ENCODE results near the gene AEBP1.
A peak's percentile ranks its signal among the peaks of the same experiment; 100 is the strongest.

Gene AEBP1

DNA sequence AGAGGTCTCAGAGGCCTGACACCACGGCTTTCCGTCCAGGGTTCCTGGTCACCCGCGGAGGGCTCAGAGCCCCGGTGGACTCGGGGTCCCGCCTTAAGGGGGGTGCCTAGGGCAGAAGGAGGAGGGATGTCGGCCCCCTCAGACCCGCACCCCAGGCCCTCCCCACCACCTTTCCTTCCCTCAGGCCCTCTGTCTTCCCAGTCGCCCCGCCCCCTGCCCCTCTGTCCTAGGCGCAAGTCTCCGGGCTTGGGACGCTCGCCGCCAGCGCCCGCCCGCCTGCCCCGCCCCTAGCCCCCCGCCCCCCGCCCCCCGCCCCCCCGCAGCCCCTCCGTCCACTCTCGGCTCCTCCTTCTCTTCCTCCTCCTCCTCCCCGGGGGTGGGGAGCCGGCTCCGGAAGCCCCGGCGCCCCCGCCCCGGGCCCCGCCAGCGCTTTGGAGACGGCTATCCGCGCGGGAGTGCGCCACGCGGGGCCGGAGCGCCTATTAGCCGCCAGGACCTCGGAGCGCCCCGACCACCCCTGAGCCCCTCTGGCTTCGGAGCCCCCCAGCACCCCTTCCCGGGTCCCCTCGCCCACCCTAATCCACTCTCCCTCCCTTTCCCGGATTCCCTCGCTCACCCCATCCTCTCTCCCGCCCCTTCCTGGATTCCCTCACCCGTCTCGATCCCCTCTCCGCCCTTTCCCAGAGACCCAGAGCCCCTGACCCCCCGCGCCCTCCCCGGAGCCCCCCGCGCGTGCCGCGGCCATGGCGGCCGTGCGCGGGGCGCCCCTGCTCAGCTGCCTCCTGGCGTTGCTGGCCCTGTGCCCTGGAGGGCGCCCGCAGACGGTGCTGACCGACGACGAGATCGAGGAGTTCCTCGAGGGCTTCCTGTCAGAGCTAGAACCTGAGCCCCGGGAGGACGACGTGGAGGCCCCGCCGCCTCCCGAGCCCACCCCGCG lies at the start of gene AEBP1:
Gene AEBP1 (plus strand): TSS at position 423 of the 937 bp plus-strand sequence. CDS start 321 bp downstream, at position 744.
- DNase-seq (ENCODE audit: low spot score) = peak; percentile 66

DNA sequence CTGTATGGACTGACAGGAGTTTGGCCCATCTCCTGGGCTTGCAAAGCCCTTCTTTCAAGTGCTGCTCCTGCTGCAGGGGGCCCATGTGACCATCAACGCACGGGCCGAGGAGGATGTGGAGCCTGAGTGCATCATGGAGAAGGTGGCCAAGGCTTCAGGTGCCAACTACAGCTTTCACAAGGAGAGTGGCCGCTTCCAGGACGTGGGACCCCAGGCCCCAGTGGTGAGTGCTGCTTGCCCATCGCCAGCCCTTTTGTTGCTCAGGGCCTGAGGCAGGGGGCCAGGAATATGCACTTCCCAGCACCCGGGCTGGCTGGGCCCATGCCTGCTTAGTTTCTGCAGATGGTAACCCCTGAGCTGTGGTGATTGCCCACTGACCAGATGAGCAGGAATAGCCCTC lies 47.5 kb upstream of the AEBP1 start:
- no peak for DNase-seq (ENCODE audit: low spot score)

DNA sequence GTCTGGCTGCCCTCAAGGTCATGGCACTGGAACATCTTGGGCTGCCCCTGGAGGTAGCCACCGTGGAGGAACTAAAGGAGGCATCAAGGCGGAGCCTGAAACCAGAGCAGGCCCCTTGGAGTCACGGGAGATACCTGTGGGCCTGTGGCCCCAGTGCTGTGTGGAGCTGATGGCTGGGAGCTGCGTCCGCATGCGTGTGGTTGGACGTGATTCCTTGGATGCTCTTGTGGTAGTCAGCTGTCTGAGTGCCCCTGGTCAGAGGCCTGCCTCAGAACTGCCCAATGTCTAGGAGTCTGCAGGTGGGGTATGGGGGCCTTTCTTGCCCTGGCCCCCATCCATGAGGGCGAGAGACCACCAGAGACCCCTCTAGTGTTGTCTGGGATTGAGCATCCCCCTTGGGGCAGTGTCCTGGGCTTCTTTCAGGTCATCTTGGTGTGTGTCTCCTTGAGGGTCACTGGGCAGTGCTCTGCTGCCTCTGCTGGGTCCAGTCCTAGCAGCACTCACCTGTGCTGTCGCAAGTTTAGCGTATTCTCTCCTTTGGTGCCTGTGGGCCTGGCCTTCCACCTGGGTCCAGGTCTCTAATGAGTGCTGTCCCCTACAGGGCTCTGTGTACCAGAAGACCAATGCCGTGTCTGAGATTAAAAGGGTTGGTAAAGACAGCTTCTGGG lies 46.8 kb upstream of the AEBP1 start:
- no peak for DNase-seq (ENCODE audit: low spot score)

DNA sequence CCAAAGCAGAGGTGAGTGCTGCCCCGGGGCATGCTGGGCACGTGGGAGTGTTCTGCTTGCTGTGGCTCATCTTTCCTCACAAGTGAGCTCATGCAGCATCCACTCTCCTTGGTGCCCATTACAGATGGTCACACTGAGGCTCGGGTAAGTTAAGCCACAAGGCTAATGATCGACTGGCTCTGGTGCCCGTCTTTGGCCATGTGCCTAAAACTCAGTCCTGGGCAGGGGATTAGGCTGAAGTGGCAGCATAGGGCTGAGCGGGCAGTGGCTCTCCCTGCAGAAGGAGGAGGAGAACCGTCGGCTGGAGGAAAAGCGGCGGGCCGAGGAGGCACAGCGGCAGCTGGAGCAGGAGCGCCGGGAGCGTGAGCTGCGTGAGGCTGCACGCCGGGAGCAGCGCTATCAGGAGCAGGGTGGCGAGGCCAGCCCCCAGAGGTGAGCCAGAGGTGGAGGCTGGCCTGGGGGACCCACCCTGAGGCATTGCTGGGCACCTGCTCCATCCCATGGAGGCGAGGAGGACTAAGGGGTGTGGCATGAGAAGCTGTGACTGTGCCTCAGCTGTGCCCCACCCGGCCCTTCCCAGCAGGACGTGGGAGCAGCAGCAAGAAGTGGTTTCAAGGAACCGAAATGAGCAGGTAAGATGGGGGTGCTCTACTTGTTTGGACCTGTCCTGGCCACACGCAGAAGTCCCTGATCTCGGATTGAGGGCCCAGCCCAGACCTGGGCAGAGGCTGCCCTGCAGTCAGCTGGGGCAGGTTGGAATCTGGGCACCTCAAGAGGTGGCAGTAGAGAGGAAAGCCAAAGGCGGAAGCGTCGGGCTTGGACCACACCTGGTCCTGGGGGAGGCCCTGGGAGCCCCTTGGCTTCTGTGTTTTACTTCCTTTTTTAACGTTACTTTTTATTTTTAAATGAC lies 46.0 kb upstream of the AEBP1 start:
- DNase-seq (ENCODE audit: low spot score) = no peak

DNA sequence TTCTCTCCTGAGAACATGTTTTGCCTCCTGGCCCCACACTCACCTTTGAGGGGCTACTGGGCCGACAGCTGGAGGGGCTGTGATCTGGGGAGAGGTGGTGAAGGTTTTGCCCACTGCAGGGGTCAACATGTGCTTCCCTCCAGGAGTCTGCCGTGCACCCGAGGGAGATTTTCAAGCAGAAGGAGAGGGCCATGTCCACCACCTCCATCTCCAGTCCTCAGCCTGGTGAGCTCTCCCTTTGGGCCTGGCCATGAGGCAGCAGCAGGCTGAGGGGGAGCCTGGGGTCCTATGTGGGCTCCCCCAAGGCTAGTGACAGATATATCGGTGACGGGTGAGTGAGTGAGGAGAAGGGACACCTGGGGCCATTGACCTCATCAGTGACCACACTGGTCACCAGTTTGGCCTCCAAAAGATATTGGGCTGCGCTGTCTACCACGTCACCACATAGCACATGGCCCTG lies 45.4 kb upstream of the AEBP1 start:
- no peak for DNase-seq (ENCODE audit: low spot score)

DNA sequence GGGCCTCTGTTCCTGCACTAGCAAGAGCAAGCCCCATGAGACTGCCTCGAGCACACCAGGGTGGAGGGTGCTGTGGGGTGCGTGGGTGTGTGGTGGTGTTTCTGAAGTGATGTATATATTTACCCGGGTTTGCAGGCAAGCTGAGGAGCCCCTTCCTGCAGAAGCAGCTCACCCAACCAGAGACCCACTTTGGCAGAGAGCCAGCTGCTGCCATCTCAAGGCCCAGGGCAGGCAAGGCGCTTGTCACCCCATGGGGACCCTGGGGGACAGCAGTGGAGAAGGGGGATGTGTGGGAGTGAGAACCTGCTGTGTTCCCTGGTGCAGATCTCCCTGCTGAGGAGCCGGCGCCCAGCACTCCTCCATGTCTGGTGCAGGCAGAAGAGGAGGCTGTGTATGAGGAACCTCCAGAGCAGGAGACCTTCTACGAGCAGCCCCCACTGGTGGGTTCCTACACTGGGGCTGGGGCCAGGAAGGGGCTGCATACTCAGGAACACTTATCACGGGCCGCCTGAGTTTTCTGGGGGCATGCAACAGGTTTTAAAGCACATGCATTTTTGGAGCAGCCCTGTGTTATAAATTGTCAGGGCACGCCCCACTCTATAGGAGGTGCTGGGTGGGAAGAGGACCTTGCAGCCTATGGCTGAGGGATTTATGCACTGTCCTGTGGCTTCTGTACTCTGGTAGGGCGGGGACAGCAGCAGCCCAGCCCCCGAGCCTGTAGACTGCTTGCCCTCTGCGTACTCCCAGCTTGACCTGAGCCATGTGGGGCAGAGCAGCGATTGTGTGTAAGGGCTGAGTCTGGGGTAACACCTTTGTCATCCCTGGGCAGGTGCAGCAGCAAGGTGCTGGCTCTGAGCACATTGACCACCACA lies 44.7 kb upstream of the AEBP1 start:
- DNase-seq (ENCODE audit: low spot score) = no peak

DNA sequence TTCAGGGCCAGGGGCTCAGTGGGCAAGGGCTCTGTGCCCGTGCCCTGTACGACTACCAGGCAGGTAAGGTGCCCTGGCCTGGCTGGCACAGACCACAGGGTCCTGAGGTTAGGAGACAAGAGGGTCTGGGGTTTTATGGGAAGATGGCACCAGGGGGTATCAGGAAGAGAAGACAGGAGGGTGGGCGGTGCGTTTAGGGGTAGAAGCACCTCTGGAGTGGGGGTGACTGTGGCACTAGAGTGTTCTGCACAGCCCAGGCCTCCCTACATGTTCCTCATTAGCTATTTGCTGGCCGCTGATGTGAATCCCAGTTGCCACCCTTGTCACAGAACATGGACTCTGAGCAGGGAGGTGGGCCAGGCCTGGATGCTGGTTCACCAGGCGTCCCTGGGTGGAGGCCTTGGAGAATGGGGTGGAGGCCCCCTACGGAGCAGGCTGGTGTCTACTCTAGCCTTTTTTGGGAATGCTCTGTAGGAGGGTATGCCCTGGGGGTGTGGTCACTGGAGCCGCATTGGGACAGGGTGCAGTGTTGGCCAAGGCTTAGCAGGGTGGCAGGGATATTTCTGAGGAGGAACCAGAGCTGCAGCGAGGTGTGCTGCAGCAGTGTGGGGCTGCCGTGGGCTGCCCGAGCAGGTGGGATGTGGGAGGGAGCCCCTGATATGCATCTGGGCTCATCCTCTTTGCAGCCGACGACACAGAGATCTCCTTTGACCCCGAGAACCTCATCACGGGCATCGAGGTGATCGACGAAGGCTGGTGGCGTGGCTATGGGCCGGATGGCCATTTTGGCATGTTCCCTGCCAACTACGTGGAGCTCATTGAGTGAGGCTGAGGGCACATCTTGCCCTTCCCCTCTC lies 43.8 kb upstream of the AEBP1 start:
- DNase-seq (ENCODE audit: low spot score) = no peak

DNA sequence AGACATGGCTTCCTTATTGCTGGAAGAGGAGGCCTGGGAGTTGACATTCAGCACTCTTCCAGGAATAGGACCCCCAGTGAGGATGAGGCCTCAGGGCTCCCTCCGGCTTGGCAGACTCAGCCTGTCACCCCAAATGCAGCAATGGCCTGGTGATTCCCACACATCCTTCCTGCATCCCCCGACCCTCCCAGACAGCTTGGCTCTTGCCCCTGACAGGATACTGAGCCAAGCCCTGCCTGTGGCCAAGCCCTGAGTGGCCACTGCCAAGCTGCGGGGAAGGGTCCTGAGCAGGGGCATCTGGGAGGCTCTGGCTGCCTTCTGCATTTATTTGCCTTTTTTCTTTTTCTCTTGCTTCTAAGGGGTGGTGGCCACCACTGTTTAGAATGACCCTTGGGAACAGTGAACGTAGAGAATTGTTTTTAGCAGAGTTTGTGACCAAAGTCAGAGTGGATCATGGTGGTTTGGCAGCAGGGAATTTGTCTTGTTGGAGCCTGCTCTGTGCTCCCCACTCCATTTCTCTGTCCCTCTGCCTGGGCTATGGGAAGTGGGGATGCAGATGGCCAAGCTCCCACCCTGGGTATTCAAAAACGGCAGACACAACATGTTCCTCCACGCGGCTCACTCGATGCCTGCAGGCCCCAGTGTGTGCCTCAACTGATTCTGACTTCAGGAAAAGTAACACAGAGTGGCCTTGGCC lies 43.0 kb upstream of the AEBP1 start:
- DNase-seq (ENCODE audit: low spot score) = no peak

DNA sequence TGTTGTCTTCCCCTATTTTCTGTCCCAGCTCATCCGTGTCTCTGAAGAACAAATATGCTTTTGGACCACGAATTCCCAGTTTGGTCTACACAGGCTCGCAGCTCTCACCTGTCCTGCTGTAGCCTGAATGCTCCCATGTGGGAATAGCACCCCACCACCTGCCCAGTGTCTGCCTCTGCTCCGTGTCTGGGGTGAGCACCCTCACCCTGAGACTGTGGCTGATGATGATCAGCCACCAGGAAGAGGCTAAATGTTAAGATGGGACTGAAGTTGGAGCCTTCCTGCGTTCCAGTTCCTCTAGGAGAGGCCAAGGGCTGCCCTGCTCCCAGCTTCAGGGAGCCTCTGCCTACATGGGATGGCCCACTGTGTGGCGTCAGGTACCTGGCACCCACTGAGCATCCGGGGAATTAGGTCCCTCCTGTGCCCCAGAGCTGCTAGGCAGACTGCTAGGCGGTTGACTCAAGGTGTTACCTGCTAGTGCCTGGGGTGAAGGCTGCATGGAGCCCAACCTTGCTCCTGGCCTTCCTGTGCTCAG lies 42.4 kb upstream of the AEBP1 start:
- DNase-seq (ENCODE audit: low spot score) = no peak

DNA sequence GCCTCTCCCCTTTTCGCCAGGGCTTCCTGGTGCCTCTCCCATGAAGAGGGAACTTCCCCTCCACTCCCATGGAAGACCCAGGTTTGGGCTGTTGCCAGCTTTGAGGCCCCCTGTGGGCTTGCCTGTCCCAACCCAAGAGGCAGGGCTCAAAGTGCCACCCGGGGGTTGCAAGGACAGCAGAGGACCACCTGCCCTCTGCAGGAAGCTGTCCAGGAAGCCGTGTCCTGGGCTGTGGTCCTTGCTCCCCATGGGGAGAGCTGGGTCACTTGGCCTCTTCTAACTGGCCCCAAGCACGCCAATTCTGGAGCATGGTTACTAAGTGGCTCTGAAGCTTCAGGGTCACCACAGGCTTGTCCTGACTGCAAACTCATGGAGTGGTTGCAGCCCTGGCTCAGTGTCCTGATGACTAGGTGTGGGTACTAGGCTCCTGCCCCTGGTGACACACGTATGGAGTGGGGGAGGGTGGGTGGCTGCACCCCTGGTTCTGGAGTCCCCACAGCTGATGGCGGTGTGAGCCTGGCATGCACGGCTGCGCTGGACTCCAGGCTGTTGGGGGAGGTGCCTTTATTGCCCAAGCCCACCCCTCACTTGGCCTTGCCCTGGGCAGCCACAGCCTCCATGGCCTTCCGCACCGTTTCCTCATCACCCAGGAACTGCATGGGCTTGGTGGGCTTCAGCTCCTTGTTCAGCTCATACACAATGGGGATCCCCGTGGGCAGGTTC lies 41.8 kb upstream of the AEBP1 start:
- no peak for DNase-seq (ENCODE audit: low spot score)

DNA sequence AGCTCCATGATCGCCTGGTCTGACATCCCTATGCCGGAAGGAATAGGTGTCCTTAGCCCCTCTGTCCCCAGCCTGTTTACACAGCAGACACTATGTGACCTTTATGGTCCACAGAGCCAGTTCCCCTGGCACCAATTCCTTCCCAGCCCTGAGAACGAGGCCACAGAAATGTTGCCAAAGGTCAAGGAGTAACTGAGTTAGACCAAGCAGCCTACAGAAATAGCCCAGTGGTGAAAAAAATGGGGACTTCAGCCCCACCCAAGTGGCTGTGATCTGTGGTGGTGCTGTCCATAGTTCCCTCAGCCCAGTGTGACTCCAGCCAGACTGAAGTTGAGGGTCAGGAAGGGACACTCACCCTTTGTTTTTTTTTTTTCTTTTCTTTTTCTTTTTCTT lies 41.2 kb upstream of the AEBP1 start:
- no peak for DNase-seq (ENCODE audit: low spot score)

DNA sequence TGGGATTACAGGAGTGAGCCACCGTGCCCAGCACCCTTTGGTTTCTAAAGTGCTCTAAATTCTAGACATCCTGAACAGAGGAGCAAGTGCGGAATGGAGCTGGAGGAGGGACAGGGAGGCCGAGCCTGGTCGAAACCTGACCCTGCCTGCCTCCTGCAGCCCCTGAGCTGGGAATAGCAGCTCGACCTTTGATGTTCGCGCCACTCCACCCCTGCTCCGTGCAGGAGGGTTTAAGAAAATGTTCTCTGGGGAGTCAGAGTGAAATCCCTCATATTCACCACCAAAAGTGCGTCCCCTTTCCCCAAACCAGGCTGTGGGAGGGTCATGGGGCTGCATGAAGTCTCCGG lies 40.6 kb upstream of the AEBP1 start:
- DNase-seq (ENCODE audit: low spot score) = no peak

DNA sequence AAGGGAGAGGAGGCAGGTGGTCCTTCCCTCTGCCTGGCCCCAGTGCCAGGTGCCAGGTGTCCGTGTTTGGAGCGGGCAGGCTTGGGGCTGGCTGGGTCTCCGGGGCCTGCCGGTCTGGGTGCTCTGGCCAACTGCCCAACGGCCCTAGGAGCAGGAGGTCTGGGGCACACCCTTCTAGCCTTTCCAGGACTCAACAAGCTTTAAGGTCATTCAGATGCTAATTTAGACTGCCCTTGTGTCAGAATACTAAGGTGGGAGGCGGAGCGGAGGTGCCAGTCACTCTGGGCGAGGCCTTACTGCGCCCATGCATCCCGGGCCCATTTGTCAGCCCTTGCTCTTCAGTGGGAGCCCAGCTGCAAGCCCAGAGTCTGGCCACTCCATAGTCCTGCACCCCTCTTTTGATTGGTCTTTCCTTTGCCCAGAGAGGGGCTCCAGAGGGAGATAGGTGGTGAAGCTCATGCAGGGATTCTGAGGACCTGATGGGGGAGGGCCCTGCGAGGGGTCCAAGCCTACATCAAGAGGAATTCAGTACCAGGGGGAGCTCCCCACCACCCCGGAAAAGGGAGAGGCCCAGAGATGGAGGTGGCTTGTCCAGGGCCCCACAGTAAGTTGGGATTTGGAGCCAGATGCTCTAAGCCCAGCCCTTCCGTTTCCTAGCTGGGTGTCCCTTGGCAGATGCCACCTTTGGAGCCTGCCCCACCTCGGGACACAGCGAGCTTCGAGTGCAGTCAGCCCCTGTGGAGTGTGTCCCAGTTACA lies 40.1 kb upstream of the AEBP1 start:
- DNase-seq (ENCODE audit: low spot score) = no peak

DNA sequence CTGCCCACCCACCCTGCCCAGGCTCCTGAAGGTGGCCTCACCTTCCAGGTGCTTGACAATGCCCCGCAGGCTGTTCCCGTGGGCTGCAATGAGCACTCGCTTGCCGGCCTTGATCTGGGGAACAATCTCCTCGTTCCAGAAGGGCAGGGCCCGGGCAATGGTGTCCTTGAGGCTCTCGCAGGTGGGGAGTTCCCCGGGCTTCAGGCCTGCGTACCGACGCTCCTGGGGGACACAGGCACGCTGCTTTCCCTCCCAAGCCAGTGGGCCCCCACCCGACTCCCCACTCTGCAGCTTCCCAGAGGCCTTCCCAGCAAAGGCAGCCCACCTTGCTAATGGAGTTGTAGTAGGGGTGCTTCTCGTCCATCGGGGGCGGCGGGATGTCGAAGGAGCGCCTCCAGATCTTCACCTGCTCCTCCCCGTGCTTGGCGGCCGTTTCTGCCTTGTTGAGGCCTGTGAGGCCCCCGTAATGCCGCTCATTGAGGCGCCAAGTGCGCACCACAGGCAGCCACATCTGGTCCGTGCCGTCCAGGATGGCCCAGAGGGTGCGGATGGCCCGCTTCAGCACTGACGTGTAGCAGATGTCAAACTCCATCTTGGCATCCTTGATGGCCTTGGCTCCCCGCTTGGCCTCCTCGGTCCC lies 39.2 kb upstream of the AEBP1 start:
- DNase-seq (ENCODE audit: low spot score) = no peak

DNA sequence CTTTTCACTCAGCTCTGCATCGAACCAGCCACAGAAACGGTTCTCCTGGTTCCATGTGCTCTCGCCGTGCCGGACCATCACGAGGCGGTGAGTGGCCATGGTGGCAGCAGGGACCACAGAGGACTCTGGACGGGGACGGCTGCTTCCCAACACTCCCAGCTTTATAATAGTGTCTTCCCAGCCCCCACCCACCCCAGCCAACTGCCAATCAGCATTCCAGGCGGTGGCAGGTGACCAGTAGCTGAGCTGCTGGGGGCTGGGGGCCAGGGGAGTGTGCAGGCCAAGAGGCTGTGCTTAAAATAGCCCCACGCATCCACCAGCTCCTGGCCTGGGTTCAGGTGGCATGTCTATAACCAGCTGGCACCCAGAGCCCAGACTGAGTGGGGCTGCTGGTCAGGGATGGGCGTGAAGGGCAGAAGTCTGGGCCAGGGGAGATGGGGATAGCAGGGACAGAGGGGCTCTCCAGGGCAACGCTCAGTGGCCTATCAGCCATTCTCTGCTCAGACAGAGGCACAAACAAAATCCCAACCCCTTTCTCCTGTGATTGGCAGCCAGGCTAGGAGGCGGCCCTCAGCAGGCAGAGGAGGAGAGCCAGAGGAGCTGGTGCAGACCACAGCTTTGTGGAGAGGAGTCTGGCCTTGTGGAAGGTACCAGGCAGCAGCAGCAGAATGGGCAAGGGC lies 38.6 kb upstream of the AEBP1 start, which contains the start of gene PGAM2:
Gene PGAM2 (minus strand): TSS at position 137 of the 680 bp plus-strand sequence. CDS start 38 bp downstream, at position 99.
- peak; percentile 39 for DNase-seq (ENCODE audit: low spot score)

DNA sequence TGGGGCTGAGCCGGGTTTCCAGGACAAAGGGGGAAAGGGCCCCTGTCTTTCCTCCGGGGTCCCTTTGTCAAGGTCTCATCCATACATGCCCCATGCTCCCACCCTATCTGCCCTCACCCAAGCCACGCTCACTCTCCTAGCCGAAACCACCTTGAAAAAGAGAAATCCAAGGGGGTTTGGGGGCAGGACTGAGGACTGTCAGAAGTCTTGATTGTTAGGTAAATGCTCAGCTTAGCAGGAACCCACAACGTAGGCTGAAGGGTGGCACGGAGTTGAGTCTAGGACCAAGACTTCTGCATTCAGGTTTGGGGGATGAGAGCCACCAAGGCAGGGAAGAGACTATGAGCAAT lies 38.1 kb upstream of the AEBP1 start:
- no peak for DNase-seq (ENCODE audit: low spot score)

DNA sequence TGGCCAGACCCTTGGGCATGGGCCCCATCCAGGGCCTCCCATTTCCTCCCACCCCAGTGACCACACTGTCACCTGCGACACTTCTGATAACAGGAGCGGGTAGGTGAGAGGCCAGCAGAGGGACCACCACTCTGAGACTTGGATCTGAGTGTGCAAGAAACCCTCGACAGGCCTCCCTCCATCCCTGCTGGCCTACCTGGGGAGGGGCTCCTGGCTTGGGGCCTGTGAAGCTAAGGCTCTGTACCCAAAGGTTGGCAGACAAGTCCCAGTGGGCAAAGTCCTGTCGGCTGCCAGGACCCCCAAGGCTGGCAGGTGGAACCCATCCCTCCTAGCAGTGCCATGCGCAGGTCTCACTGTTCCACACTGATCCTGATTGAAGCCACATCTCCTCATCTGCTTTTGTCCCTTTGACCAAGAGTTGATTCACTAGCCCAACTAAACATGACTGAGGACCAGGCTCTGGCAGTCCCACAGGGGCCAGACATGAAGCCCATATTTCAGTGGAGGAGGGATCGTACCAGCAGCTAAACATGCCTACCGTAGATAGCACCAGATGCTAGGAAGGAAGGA lies 37.6 kb upstream of the AEBP1 start:
- DNase-seq (ENCODE audit: low spot score) = no peak
